GM19467 (cell line): Measurements from ENCODE around the gene GPC1.

Experiments
- ATAC-seq: cut with Tn5 transposase; IDR thresholded peaks from one replicate; pipeline ENCODE4 v1.9.1; 2021; ENCODE audit warnings: mild to moderate bottlenecking, moderate library complexity; ENCODE audit not compliant: unreplicated experiment

The GPC1 gene

GRCh38 chr2:240397542-240397916 is 37.9 kb upstream of the GPC1 start:
- no peak for ATAC-seq

GRCh38 chr2:240397924-240398645 is 37.4 kb upstream of the GPC1 start:
- ATAC-seq, result no peak

- no peak for ATAC-seq
Observed at GRCh38 chr2:240398661-240399267, 36.7 kb upstream of the GPC1 start.

- ATAC-seq, result no peak
Observed at GRCh38 chr2:240399419-240400324, 35.8 kb upstream of the GPC1 start.

GRCh38 chr2:240400371-240401161 is 34.9 kb upstream of the GPC1 start:
- ATAC-seq, result no peak

- no peak for ATAC-seq
Observed at GRCh38 chr2:240401308-240401707, 34.2 kb upstream of the GPC1 start.

GRCh38 chr2:240401781-240402551 is 33.5 kb upstream of the GPC1 start:
- no peak for ATAC-seq

- ATAC-seq, result no peak
Observed at GRCh38 chr2:240402566-240403272, 32.7 kb upstream of the GPC1 start.

- no peak for ATAC-seq
Observed at GRCh38 chr2:240403396-240404104, 31.9 kb upstream of the GPC1 start.

GRCh38 chr2:240404174-240404852 is 31.1 kb upstream of the GPC1 start:
- no peak for ATAC-seq

- no peak for ATAC-seq
Observed at GRCh38 chr2:240405133-240405532, 30.3 kb upstream of the GPC1 start.

- ATAC-seq, result no peak
Observed at GRCh38 chr2:240405684-240406313, 29.7 kb upstream of the GPC1 start.

GRCh38 chr2:240407090-240407489 is 28.4 kb upstream of the GPC1 start:
- ATAC-seq, result no peak

GRCh38 chr2:240410004-240410403 is 25.5 kb upstream of the GPC1 start:
- no peak for ATAC-seq

GRCh38 chr2:240410808-240411207 is 24.7 kb upstream of the GPC1 start:
- ATAC-seq, result no peak

GRCh38 chr2:240411261-240412160 is 24.0 kb upstream of the GPC1 start:
- ATAC-seq, result no peak
